ENCODE data around the gene REV3L.

GRCh38 chr6:111478064-111478476 is 4.9 kb downstream of the REV3L start:
- no peak for TF ChIP-seq CTCF (IDR thresholded peaks at IDR 0.05 in 2 of 3, conservative IDR thresholded peaks at IDR 0.05 in 1 of 3; ENCODE audit: borderline replicate concordance in 1 of 3, insufficient read depth in 1 of 3, low read depth in 2 of 3, low read length in 2 of 3)
- no peak for TF ChIP-seq POLR2AphosphoS5 (IDR thresholded peaks at IDR 0.05; ENCODE audit: low read depth, low read length)
- TF ChIP-seq REST (IDR thresholded peaks at IDR 0.05; ENCODE audit: low read depth), result no peak
- TF ChIP-seq ZBTB33 (IDR thresholded peaks at IDR 0.05; ENCODE audit: extremely low read depth, insufficient replicate concordance, low read length), result no peak
- no peak for TF ChIP-seq TCF7L2 (IDR thresholded peaks at IDR 0.05; ENCODE audit: borderline replicate concordance, extremely low read depth, insufficient read depth, insufficient read length)
- TF ChIP-seq POLR2A (IDR thresholded peaks at IDR 0.05; ENCODE audit: borderline replicate concordance, extremely low read depth, insufficient read depth, insufficient read length), result no peak
- no peak for TF ChIP-seq EGR1 (IDR thresholded peaks at IDR 0.05; ENCODE audit: low read depth)
- TF ChIP-seq EZH2 (IDR thresholded peaks at IDR 0.05), result no peak
- no peak for TF ChIP-seq SIN3A (IDR thresholded peaks at IDR 0.05; ENCODE audit: low read depth)
- no peak for TF ChIP-seq ZFX (IDR thresholded peaks at IDR 0.05)
- TF ChIP-seq ZNF274 (IDR thresholded peaks at IDR 0.05; ENCODE audit: low read depth, low read length), result no peak
- TF ChIP-seq RAD21 (IDR thresholded peaks at IDR 0.05; ENCODE audit: low read depth), result no peak
- peak; percentile 43 for TF ChIP-seq FOSL1 (IDR thresholded peaks at IDR 0.05; ENCODE audit: low read depth)
